Frontal cortex (tissue), 4 donors: ENCODE measurements around the gene ONECUT3. TPM values are rescaled to one million over a fixed set of nuclear protein-coding genes. Genes with fewer than 3 reads are reported as not detected.
A peak's percentile ranks its signal among the peaks of the same experiment; 100 is the strongest.

Source experiments
- DNase-seq, 2 donors: peaks; one replicate each; pipeline ENCODE4 v3.0.0; 2012; ENCODE audit warnings: low spot score in 2 of 2
- FAIRE-seq: peaks from 2 replicates; lab custom pipeline; 2012; peaks lifted over from hg19 to GRCh38; lab: Jason Lieb, UNC
- total RNA-seq: library from RNA; depleted of rRNA; stranded (reverse); fragments of >200 nt; gene quantifications from one replicate; pipeline ENCODE4 v1.2.3, GENCODE V29; 2014
- donor health status: control.
- donor health status: control.
- donor health status: control.

ONECUT3 gene
- total RNA-seq, 1 donor from 2014 or later = not detected

DNA sequence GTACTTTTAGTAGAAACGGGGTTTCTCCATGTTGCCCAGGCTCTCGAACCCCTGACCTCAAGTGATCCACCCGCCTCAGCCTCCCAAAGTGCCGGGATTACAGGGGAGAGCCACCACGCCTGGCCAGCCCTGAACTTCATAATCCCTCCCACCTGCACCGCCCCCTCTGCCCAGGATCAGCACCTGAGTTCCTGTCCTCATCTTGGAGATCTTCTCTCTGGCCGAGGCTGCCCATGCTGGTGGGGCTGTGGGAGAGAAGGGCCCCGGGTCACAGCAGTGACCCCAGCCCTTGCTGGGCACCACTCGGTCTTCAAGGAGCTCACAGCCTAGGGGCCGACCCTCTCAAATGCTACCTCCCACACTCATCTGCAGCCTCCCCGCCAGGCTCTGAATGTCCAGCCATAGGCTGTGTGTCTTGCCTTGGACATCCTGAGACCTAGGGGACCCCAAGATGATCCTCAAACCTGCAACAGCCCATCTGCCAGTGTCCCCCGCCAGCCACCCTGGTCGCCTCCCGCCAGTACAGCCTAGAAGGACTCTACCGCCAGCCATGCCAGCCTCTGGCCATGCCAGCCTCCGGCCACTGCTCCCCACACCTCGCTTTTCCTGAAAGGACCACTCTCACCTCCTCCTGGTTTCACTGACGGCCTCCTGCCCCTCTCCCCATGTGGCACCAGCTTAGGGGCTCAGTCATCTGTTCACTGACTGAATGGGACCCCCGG is 57.3 kb downstream of the ONECUT3 start:
- FAIRE-seq = no peak
- DNase-seq = no peak

DNA sequence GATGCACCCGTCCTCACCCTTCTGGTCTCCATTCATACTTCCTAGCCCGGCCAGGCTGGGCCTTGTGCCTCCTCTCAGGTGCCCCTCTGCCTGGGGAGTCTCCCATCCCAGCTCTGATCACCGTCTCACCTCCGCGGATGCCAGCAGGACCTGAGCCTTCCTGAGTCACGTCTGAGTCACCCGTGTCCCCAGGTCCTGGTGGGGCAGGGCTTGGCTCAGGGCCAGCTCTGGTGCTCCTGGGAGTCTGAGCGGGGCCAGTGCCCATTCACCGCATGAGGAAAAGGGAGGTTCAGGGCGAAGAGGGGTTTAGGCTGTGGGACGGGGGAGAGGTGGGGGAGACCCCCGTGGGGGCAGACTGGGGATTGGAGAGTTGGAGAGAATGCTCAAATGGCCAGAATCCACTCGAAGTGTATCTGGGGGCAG is 58.2 kb downstream of the ONECUT3 start:
- DNase-seq = peak in 1 of 2 donors; percentile 78
- FAIRE-seq = no peak

GRCh38 chr19:1811942-1812425 is 58.7 kb downstream of the ONECUT3 start, which contains the start of gene ATP8B3:
TSS of gene ATP8B3 (minus strand) at chr19:1812276. CDS start at chr19:1811736, 540 bp downstream.
- peak; percentile 88 to 98 for DNase-seq
- no peak for FAIRE-seq

DNA sequence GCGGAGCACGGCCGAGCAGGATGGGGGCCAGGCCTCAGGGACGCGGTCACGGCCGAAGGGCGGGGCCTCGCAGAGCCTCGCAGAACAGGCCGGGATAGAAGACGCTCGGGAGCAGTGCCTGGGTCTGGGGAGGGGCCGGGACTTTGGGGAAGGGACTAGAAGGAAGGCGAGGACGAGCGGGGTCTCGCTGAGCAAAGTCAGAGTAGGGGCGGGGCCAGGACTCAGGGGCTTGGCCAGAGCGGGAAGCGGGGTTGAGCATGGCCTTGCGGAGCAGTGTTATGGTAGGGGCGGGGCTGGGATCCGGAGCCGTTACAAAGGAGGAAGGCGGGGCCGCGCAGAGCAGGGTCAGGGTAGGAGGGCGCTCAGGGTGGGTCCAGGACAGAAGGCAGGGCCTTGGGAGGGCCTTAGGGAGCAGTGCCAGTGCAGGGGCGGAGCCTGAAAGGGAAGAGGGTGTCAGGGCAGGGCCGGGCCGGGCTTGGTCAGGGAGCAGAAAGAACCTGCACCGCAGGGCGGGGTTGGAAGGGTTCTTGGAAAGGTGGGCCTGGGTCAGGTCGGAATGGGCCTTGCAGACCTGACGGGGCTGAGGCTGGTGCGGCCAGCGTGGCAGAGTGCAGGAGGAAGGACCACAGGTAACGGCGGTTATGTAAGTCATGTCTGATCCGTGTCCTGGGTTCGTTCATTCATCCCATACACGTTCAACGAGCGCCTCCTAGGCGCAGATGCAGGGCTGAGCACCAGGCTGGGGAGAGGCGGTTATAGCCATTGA is 59.3 kb downstream of the ONECUT3 start:
- peak; percentile 80 to 86 for DNase-seq
- no peak for FAIRE-seq

DNA sequence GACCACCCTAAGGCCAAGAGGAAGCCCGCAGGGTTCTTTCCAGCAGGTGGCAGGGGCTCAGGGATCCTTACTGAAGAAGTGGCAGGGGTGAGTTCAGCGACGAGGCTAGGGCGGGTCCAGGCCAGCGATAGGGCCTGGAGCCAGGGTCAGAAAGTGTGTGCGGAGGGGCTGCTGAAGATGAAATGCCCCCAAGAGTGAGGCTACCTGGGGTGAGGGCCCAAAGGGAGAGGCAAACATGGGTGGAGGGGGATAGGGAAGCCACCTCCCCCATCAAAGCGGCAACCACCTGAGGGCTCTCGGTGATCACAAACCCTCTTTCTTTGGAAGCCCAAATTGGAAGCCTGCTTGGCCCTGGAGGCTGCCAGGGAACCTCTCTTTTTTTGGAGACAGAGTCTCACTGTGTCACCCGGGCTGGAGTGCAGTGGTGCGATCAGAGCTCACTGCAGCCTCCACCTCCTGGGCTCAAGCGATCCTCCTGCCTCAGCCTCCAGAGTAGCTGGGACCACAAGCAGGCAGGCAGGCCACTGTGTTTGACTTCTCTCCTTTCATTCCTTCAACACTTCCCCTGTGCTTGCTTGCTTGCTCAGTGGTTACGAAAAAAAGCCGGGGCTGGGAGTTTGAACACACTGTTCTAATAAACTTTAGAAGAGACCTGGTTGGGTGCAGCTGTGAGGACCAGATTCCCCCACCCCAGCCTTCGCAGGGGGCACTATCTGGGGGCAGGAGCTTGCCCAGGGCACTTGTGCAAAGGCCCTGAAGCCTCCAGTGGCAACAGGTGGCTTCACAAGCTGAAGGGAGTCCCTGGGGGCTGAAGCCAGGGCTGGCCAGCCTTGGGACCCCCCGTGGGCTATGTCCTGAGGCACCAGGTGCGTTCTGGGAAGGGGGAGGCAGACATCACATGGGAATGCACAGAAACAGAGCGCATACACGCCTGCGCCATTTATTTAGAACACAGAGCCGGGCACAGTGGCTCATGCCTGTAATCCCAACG is 60.2 kb downstream of the ONECUT3 start:
- FAIRE-seq (no peak), DNase-seq (no peak)

GRCh38 chr19:1814391-1814790 is 61.1 kb downstream of the ONECUT3 start:
- FAIRE-seq = no peak

GRCh38 chr19:1814833-1815604 is 61.7 kb downstream of the ONECUT3 start:
- FAIRE-seq (no peak), DNase-seq (no peak)

More at GRCh38 chr19:1814391-1814790, 61.1 kb downstream of the ONECUT3 start:
- no peak for DNase-seq

DNA sequence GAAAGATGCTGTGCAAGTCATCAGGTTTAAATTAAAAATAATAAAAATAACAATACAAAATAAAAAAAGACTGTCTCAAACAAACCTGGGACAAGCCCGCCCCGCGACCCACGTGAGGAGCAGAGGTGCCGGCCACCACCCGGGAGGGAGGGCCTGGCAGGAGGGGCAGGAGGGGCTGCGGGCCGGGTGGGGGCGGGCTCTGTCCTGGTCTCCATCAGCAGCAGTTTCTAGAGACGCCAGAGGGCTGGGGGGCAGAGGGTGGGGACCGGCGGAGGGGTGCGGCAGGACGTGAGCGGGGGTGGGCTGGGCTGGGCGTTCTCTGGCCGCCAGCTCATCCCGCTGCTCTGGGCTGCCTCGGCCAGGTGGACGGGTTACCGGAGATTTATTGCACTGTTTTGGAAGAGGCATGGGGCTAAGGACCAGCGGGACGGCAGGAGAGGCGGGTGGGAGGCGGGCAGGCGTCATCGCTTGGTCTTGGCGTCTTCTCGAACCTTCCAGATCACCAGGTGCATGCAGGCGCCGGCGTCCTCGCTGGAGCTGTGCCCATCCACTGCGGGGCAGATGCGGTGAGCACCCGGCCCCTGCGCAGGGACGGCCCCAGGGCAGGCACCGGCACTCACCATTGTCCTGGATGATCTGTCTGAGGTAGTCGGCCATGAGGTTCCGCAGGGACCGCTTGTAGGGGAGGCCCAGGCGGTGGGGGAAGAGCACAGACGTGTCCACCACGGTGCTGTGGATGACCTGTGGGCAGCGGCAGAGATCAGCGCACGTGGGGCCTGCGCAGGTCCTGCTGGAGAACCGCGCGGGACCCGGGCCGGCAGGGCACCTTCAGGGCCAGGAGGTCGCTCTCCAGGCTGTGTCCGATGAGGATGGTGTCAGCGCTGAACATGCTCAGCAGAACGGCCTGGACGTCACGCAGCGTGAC is 62.6 kb downstream of the ONECUT3 start:
- FAIRE-seq = no peak
- no peak for DNase-seq

GRCh38 chr19:1816530-1817298 is 63.4 kb downstream of the ONECUT3 start:
- no peak for FAIRE-seq
- no peak for DNase-seq

DNA sequence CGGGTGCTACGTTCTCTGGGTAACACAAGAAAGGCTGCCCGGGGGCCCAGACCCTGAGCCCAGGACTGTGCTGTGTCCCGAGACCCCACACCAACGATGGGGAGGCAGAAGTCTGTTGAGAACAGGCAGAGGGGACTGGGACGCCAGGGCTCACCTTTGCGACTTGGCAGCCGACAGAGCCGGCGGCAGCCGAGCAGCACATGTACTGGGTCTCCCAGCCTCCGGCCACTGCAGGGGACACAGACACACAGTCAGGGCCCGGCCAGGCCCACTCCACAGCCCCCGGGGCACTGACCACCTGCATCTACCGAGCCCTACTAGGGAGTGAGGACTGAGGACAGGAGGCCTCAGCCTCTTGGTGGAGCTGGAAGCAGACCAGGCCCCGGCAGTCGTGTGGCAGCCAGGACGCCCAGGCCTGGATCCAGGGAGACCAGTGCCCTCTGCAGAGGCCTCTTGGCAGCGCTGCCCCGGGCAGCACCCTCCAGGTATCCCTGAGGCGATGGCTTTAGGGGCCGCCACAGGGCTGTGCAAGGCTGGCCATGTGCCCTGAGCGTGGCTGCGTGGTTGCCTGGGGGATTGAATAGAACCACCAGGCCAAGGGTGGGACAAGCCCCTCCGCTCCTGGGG is 64.4 kb downstream of the ONECUT3 start:
- FAIRE-seq (no peak), DNase-seq (no peak)

DNA sequence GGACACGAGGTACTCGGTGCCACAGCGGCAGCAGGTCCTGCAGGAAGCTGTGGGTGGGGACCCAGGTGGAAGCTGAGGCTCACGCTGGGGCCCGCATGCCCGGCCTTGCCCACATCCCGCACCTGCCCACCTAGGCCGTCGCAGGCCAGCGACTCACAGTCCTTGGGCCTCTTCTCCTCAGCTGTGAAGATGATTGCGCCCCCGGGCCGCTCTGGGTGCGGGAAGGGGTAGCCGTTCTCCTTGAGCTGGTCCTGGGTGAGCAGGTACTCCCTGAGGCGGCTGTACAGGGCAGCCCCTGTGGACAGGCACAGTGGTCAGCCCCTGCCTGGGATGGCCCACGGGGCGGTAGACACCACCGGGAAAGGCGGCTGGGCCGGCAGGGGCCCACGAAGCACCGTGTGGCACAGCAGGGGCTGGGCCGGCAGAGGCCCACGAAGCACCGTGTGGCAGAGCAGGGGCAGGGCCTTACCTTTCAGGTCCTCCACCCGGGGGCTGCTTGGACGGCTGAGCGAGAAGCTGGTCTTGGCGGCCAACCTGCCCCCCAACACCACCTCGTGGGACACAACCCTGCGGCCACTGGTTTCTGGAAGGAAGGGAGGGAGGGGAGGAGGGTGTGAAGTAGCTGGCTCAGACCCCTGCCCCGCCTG is 65.4 kb downstream of the ONECUT3 start:
- no peak for DNase-seq

DNA sequence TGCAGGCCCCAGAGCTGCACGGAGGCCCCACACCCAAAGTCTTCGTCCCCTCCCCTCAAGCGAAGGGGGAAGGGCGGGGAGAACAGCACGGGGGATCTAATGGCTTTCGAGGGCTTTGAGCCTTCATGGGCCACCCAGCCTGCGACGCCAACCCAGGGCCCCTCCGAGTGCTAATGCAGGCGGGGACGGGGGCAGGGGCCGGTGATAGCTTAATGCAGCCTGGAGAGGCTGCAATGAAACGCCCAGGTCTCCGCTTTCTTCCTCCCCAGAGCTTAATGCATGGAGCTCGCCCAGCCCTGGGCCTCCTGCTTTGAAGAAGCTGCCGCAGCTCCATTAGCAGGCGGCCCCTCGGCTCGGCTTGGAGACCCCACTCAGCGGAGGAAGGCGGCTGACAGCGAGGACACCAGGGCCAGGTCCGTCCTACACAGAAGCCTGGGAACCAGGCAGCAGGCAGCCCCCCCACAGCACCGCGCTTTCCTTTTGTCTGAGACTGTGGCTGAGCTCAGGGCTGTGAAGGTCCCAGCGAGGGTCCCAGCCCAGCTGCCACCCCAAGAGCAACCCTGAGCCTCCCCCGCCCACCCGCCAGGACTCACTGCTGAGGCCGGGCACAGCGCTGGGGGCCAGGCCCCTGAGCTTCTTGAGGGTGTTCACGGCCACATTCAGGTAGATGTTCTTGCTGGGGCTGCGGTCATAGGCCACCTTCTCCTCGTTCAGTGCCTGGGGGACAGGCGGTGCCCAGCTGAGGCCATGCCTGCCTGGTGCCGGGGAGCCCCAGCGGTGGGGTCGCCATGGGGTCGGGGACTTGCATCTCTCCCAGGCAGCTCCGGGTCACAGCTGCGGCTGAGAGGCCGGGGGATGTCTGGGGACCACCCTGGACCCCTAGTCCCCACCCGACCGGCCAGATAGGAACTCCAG is 66.3 kb downstream of the ONECUT3 start:
- no peak for DNase-seq
- no peak for FAIRE-seq

More for the DNA sequence above, 65.4 kb downstream of the ONECUT3 start:
- FAIRE-seq = no peak

DNA sequence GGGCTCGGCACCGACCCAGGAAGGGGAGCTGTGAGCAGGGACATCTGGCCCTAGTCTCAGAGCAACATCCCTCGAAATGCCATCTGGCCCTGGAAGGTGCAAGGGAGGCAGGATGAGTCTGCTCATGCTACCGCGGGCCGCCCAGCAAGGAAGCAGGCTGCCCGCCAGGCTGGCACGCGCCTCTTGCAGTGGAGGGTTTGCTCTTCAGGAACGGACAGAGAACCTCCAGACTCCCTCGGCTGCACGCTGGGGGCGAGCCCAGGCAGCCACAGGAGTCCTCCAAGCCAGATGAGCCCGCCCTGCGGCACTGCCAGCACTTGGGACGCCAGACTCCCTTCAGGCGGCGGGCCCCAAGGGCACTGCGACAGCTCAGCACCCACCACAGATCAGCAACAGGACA is 68.9 kb downstream of the ONECUT3 start:
- FAIRE-seq = no peak

GRCh38 chr19:1823020-1823419 is 69.7 kb downstream of the ONECUT3 start:
- no peak for DNase-seq
- FAIRE-seq = no peak

More for the DNA sequence above, 68.9 kb downstream of the ONECUT3 start:
- no peak for DNase-seq

DNA sequence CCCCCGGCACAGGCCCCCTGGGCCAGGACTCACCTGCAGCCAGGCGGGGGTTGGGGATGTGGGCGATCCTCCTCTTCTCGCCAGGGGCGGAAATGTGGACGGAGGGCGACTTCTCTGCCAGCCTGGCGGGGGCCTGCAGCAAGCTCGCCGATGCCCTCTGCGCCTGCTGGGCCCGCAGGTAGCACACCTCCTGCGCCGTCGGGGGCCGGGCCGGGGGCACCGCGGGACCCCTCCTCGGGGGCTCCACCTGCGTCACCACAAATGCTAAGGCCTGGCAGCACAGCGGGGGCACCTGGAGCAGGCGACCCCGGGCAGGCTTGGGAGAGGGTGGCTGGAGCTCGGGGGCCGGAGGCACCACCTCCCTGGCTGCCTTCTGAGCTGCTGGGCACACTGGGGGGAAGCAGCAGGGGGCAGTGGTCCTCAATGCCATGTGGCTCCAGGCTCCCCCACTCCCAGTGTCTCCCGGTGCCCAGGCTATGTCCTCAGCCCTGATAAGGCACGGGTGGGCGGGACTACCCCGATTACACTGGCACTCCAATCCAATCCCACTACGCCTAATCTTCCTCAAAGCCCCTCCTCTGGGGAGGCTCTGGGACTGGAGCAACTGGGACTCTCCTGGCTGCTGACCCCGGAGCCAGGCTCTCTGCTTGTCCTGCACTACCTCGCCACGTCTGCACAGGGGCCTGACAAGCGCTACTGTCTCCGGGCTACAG is 70.4 kb downstream of the ONECUT3 start:
- DNase-seq (no peak), FAIRE-seq (no peak)
